SK-N-SH treated with all-trans-retinoic acid at 6 μM for 48 hours (cell line): ENCODE data around the gene GRAMD1B.

Source experiments
- ARNTL ChIP-seq: fragments of 450-650 bp; formaldehyde crosslinking; IDR thresholded peaks from 2 replicates; pipeline ENCODE4 v1.5.0; 2020; ENCODE audit warnings: low read depth, mild to moderate bottlenecking, moderate library complexity, borderline replicate concordance
- BACH2 ChIP-seq: fragments of 250-450 bp; sonication (Bioruptor Pico); IDR thresholded peaks from 2 replicates; pipeline ENCODE4 v1.9.0; 2021; ENCODE audit warnings: mild to moderate bottlenecking, borderline replicate concordance
- CREB5 ChIP-seq: fragments of 250-450 bp; sonication (Bioruptor Pico); IDR thresholded peaks from 2 replicates; pipeline ENCODE4 v1.5.1; 2020; ENCODE audit warnings: low read depth, mild to moderate bottlenecking, moderate library complexity
- ESRRG ChIP-seq: fragments of 250-450 bp; sonication (Bioruptor Pico); IDR thresholded peaks from 2 replicates; pipeline ENCODE4 v1.6.1; 2021; ENCODE audit warnings: mild to moderate bottlenecking
- OSR1 ChIP-seq: fragments of 250-450 bp; sonication (Bioruptor Pico); IDR thresholded peaks from 2 replicates; pipeline ENCODE4 v1.8.0; 2022; ENCODE audit warnings: moderate library complexity, mild to moderate bottlenecking, inconsistent platforms
- PATZ1 ChIP-seq: fragments of 250-450 bp; sonication (Bioruptor Pico); IDR thresholded peaks from 2 replicates; pipeline ENCODE4 v1.8.0; 2020; ENCODE audit warnings: mild to moderate bottlenecking, moderate library complexity, borderline replicate concordance
- POU6F1 ChIP-seq: fragments of 250-450 bp; sonication (Bioruptor Pico); IDR thresholded peaks from 2 replicates; pipeline ENCODE4 v1.8.0; 2021; ENCODE audit warnings: low read depth, mild to moderate bottlenecking, moderate library complexity, borderline replicate concordance
- SNAI2 ChIP-seq: fragments of 250-450 bp; sonication (Bioruptor Pico); IDR thresholded peaks from 2 replicates; pipeline ENCODE4 v1.5.0; 2020; ENCODE audit warnings: mild to moderate bottlenecking, moderate library complexity
- TCF4 ChIP-seq: fragments of 250-450 bp; sonication (Bioruptor Pico); IDR thresholded peaks from 2 replicates; pipeline ENCODE4 v1.8.0; 2021; ENCODE audit warnings: mild to moderate bottlenecking, moderate library complexity, borderline replicate concordance
- ZC3H10 ChIP-seq: fragments of 250-450 bp; sonication (Bioruptor Pico); IDR thresholded peaks from 2 replicates; pipeline ENCODE4 v1.5.1; 2021; ENCODE audit warnings: mild to moderate bottlenecking, moderate library complexity
- ZFP3 ChIP-seq: fragments of 250-450 bp; sonication (Bioruptor Pico); IDR thresholded peaks from 2 replicates; pipeline ENCODE4 v1.5.0; 2020; ENCODE audit warnings: mild to moderate bottlenecking, moderate library complexity
- ZFP30 ChIP-seq: fragments of 450-650 bp; formaldehyde crosslinking; IDR thresholded peaks from 2 replicates; pipeline ENCODE4 v1.5.0; 2022; ENCODE audit warnings: mild to moderate bottlenecking, moderate library complexity
- ZNF565 ChIP-seq: fragments of 450-650 bp; formaldehyde crosslinking; conservative IDR thresholded peaks from 2 replicates; pipeline ENCODE4 v1.5.0; 2020; ENCODE audit warnings: low read depth, mild to moderate bottlenecking, moderate library complexity
- ZNF70 ChIP-seq: fragments of 450-650 bp; formaldehyde crosslinking; IDR thresholded peaks from 2 replicates; pipeline ENCODE4 v1.5.0; 2020; ENCODE audit warnings: mild to moderate bottlenecking, moderate library complexity

GRCh38 chr11:123659311-123659710, 229.2 kb downstream of the GRAMD1B start:
- TF ChIP-seq CREB5 (CRISPR knock-in tag) (no peak), ZNF565 (CRISPR knock-in tag) (no peak), ZNF70 (no peak), TCF4 (no peak), OSR1 (CRISPR knock-in tag) (no peak), POU6F1 (no peak), ZFP3 (CRISPR knock-in tag) (no peak), ZC3H10 (CRISPR knock-in tag) (no peak), BACH2 (CRISPR knock-in tag) (no peak), SNAI2 (no peak), ARNTL (CRISPR knock-in tag) (no peak), ZFP30 (CRISPR knock-in tag) (no peak), PATZ1 (CRISPR knock-in tag) (no peak), ESRRG (CRISPR knock-in tag) (no peak)
